Keratinocyte (primary cell): ENCODE results near the gene FGF16.

Source experiments
- CTCF ChIP-seq, 3 experiments: IDR thresholded peaks in 1 of 3; conservative IDR thresholded peaks in 1 of 3; optimal IDR thresholded peaks in 1 of 3; 2 replicates in 2 of 3; 3 replicates in 1 of 3; pipeline versions ENCODE3 to v1.5.1; 2011; ENCODE audit warnings: low read length in 3 of 3, mild to moderate bottlenecking in 3 of 3, moderate library complexity in 2 of 3, control low read depth in 1 of 3, inconsistent platforms in 1 of 3; ENCODE audit not compliant: insufficient read depth in 2 of 3; ENCODE audit errors: extremely low read depth in 1 of 3
- EZH2 ChIP-seq: IDR thresholded peaks from one replicate; pipeline ENCODE4 v1.6.1; 2012; ENCODE audit warnings: inconsistent platforms, mild to moderate bottlenecking, low read length, moderate library complexity

- TF ChIP-seq CTCF (optimal IDR thresholded peaks at IDR 0.05 in 1 of 3, IDR thresholded peaks at IDR 0.05 in 1 of 3, conservative IDR thresholded peaks at IDR 0.05 in 1 of 3; ENCODE audit: extremely low read depth in 1 of 3, insufficient read depth in 2 of 3, low read length in 3 of 3) (no peak), EZH2 (no peak)
These were observed 18.6 kb upstream of the FGF16 start for GRCh38 chrX:77428551-77428950.
